Body of pancreas (tissue), 4 donors: ENCODE results near the gene PMP22.

ENCODE experiments used
- CTCF ChIP-seq, 7 experiments: fragments of 450-650 bp in 4 of 7; fragments of 200-600 bp in 3 of 7; sonication (generic) in 3 of 7; IDR thresholded peaks; one replicate each; pipeline ENCODE4 v1.5.1; 2016 to 2019; ENCODE audit warnings: antibody characterized with exemption in 7 of 7
- POLR2A ChIP-seq, 3 donors: fragments of 450-650 bp; IDR thresholded peaks; one replicate each; pipeline ENCODE4 v1.6.1; 2016; ENCODE audit warnings: antibody characterized with exemption in 3 of 3, mild to moderate bottlenecking in 2 of 3

DNA sequence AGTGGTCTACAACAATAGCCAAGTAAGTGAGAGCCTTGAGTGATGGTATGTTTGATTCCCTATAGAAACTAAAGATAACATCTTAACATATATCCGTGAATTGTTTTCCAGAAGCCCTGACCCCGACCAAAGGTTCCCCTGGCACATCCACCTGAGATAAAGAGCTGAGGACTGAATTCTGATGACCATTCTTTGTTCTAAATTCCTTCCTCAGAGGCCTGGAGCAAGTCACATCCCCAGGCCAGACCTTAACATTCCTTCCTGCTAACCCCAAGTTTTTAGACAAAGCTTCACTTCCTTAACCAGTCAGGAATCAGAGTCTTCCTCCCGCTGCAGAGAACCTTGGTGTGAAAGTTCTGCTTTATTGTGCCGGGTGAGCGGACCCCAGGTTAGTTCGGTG, 83.3 kb downstream of the PMP22 start:
- TF ChIP-seq POLR2A (IDR thresholded peaks at IDR 0.05) (no peak), CTCF (IDR thresholded peaks at IDR 0.05) (no peak)
